NCI-H1105 (cell line): ENCODE results near the gene LRRC4C.
A peak's percentile ranks its signal among the peaks of the same experiment; 100 is the strongest.
"Not testable (repeated sequence)": the region's sequence is repeated elsewhere in the genome, so short reads cannot be mapped to it uniquely, and the experiment has no call there.

ENCODE experiments used
- DNase-seq: peaks from one replicate; lab custom pipeline; 2025; lab: John Stamatoyannopoulos, UW

The LRRC4C gene

DNA sequence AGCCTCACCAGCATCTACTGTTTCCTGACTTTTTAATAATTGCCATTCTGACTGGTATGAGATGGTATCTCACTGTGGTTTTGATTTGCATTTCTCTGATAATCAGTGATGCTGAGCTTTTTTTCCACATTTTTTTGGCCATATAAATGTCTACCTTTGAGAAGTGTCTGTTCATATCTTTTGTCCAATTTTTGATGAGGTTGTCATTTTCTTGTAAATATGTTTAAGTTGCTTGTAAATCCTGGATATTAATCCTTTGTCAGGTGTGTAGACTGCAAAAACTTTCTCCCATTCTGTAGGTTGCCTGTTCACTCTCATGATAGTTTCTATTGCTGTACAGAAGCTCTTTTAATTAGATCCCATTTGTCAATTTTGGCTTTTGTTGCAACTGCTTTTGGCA, 439.8 kb downstream of the LRRC4C start:
- not testable (repeated sequence) for DNase-seq

DNA sequence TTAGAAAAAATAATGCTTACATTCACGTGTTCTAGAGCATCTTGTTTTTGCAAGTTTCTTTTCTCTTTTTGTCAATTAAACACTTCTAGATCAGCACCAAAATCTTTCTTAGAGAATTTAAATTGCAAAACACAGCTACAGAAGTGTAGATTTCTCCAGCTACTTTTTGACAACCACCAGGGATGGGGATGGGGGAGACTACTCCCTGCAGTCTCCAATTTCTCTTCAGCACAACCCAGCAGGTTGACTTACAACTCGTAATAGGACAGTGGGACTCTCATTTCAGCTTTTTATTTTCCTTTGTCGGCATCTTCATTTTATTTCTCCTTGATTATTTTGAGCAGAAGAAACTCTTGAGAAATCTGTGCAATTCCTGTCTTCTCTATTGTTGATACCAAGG, 441.2 kb downstream of the LRRC4C start:
- DNase-seq, result no peak

DNA sequence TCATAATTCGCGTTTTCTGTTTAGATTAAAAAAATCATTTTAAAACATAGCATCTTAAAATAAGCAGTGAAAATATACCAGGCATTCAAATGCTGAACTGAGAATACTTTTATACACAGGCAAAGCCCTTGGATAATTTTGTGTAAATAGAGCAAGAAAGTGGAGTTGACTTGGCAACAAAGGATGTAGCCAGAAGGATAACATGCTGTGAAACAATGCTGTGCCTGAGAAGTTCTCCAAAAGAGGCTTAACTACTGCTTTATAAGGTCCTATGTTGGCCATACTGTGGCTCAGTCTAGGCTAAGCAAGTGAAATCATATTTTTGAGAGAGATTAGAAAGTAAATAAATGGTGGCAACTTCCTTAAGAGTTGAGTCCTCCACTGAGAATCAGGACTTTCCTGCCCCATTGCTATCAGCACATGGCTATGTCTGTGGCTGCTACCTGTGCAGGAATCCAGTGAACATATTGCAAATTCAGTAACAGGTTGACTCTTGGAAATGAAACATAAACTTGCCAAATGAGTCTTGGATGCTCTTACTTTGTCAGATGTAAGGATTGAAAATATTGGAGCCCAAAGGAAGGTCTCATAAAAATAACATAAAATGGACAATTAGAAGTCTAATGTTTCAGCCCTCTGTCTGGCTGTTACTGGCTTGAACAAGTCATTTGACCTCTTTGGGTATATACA, 448.9 kb downstream of the LRRC4C start:
- DNase-seq, result no peak

DNA sequence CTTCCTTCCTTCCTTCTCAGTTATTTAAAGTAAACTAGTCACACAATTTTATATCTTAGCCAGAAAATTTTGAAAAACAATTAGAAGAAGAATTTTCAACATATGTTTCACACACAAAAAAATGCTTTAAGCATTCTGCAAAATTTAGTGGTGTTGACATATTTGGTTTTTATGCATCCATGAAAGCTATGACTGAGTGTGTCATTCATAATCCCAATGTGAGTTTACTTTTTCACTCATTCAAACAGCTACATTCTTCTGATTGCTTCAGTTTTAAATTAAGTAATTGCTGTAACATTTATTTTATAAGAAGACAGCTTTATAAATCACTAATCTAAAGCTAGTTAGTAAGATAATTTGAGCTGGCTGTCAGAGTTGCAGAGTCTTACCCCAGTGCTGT, 453.5 kb downstream of the LRRC4C start:
- no peak for DNase-seq

DNA sequence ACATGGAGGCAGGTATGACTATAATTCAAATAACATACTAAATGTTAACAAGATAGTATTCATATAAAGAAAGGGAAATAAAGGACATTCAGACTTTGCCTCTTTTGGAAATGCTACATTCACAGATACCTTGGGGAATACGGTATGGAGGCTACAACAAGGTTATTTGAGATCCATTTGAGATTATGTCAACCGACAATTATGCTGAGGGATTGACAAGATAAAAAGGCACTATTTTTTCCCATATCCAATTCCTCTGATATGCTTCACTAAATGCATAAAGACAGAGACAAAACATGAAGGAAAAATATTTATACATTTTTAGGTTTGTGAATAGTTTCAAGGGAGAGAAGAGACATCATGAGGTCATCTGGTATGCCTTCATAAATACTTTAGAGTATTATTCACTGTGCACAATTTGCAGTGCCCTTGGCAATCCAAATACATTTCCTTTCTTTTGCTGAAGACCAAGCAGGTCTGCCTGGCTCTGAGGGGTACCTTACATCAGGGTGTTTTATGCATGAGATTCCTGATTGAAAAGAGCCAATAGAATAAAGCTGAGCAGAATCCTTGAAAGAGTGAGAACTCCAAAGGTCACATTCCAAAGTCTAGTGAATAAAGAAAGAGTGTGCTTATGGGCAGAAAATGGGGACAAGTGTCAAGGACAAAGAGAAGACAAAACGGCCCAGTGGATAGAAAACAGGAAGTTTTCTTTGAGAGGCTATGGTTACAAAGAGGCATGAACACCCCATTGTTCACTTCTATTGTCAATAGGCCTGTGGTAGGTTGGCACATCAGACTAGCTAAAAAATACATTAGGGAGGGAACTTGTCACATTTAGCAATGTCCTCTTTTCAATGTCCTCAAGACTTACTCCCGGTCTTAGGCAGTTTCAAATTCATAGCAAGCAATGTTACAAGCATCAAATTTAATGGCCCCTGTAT, 455.8 kb downstream of the LRRC4C start:
- no peak for DNase-seq

DNA sequence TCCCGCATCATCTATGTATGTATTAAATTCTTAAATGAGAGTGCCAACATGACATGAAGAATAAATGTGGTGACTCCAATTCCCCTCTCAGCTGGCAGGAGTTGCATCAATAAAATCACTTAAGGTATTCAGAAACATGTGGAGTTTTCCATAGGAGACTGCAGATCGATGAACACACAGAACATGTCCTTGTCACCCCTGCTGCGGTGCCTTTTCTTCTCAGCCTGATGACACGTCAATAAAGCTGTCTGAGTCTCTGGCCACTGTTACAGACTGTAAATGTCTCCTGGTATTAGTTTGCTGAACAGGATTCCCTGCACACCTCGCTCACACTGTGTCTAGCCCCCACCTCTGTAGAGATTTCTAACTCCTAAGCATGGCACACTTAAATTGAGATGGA, 460.5 kb downstream of the LRRC4C start:
- no peak for DNase-seq

DNA sequence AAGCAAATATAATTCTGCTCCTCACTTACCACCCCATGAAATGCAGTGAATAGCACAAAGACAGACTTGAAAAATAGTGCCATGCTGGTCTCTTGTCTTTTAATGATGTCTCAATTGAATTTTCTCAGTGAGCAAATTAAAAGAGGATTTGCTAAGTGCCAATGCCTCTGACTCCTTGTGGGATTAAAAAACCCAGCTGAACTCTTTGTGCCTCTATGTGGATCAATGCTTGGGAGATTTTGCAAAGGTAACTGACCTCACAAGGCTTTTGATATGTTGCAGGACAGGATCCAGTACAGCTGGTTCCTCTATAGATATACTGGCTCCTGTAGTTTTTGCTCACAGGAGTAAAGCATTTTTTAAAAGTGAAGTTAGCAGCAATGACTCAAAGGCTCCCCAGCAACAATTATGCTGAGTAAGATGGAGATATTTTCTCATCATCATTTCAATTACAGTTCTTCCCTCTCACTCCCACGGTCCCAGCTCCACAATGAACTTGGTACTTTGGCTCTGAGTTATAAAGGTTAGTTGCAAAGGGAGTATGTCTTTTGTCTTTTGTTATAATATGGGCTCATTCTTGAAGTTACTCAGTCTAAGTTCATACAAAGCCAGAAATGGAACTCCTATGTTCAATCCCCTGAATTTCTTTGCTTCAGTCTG, 471.5 kb downstream of the LRRC4C start:
- no peak for DNase-seq

DNA sequence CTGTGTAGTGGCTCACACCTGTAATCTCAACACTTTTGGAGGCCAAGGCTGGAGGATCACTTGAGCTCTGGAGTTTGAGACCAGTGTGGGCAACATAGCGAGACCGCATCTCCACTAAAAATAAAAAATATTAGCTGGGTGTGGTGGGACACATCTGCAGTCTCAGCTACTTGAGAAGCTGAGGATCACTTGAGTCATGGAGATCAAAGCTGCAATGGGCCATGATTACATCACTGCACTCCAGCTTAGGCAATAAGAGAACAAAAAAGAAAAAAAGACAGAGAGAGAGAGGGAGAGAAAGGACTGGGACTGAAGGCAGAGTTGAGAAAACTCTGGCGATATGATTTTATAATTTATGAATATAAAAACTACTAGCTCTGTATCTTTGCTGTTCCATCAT, 473.1 kb downstream of the LRRC4C start:
- DNase-seq, result no peak

DNA sequence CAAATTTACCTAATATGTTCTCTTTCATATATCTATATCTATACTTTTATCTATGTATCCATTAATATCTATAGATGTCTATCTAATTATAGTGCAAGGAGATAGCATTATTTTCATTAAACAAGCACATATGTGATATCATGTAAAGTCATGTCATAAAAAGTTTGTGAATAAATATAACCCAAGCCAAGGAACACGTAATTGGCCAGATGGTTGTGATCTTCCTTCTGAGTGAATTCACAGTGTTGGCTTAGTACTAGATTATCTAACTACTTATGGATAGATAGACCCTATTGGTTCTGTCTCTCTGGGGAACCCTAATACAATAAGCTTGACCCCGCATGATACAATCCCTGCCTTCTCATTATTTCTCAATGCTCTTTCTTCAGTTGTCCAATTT, 484.4 kb downstream of the LRRC4C start:
- no peak for DNase-seq

DNA sequence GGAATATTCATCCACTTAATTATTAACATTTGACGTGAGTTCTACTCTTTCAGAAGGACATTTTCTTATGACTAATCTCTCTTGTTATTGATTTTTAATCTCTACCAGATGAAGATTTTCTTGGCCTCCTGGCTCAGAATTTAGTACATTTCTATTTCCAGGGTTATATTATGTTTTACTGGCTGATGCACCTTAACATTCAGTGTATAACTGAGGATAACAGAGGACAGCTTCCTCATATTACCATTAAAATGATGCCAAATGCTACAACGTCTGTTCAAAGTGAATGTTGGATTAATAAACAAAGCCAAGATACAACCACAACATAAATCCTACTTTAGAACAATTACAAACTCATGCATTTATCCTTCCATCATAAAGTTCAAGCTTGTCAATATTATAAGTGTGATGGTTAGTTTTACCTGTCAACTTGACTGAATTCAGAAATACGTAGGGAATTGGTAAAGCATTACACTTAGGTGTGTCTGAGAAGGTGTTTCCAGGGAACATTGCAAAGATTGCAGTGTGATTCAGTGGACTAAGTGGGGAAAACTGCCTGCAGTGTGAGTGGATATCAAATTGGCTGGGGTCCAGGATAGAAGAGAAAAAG, 485.2 kb downstream of the LRRC4C start:
- no peak for DNase-seq

DNA sequence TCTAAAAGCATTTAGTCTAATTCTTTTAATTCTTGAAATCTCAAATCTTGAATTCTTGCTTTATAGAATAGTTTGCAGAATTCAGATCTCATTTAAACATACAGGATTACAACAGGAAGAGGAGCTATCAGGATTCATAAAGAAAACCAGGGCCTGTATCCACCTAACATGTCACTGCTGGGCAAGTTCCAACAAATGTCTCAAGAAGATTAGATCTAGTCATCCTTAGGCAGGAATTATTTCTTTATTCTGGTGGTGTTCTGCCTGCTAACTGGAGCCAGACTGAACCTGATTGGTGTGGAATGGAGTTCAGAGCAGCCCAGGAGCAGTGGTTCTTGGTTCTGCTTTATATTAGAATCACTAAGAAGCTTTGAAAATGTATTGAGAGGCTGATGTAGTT, 500.7 kb downstream of the LRRC4C start:
- DNase-seq, result no peak

DNA sequence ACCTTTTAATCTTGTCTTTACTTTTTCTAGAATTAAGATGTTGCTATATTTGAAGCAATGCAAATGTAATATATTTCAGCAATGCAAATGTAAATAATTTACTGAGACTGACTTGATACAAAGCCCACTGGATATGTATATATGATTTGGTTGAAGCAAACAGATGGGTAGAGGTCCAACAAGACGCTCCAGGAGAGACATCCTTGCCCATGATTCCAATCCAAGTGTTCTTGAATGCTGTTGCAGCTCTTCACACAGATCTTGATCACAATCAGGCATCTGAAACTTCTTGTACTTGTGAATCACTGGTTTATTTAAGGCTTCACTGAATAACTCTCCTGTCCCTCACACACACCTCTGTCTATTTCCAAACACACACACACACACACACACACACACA, 507.0 kb downstream of the LRRC4C start:
- no peak for DNase-seq

DNA sequence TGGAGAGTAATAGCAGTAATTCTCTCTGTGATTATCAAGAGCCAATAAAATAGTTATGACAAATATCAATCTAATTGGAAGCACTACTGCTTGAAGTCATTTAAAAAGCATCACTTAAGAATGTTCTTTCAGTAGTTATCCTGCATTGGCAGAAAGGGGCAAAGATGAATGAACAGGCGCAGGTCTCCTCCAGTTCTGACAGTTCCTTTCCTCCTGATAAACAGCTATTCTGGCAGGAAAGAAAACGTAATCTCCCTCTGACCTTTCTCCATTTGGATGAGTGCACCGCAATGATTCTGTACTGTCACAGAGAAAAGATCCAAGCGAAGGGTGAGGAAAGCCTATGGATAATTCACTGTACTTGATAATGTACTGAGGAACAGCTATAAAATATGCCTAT, 521.5 kb downstream of the LRRC4C start:
- DNase-seq, result no peak

DNA sequence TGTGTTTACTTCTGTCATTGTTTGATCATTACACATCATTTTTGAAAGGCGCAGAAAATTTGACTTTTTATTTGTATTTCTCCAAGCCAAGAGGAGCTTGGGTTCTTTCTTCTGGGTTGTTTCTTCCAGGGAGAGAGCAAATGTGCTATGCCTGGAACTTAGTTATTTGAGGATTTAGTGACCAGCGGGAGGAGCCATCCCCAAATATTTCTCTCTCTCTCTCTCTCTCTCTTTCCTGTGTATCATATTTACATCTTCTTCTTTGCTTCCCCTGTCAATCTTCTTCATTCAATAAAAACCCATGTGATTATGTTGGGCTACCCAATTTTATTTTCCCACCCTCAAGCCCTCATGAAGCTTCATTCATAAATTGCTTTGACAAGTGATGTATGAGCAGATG, 534.5 kb downstream of the LRRC4C start:
- DNase-seq, result no peak

DNA sequence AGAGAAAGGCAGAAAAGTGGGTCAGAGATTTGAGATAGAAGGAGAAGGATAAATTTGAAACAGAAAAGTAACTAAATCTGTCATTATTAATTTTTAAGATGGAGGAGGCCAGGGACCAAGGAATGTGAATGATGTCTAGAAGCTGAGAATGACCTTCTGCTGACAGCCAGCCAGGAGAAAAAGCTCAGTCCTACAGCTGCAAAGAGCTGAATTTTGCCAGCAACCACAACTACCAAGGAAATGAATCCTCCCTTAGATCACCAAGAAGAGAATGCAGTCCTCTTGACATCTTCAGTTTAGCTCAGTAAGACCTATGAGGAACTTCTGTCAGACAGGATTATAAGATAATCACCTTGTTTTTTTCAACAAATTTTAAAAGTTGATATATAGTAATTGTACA, 538.2 kb downstream of the LRRC4C start:
- DNase-seq, result no peak

DNA sequence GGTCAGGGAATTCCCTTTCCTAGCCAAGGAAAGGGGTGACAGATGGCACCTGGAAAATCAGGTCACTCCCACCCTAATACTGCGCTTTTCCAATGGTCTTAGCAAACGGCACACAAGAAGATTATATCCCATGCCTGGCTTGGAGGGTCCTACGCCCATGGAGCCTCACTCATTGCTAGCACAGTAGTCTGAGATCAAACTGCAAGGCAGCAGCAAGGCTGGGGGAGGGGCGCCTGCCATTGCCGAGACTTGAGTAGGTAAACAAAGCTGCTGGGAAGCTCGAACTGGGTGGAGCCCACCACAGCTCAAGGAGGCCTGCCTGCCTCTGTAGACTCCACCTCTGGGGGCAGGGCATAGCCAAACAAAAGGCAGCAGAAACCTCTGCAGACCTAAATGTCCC, 548.7 kb downstream of the LRRC4C start:
- not testable (repeated sequence) for DNase-seq

DNA sequence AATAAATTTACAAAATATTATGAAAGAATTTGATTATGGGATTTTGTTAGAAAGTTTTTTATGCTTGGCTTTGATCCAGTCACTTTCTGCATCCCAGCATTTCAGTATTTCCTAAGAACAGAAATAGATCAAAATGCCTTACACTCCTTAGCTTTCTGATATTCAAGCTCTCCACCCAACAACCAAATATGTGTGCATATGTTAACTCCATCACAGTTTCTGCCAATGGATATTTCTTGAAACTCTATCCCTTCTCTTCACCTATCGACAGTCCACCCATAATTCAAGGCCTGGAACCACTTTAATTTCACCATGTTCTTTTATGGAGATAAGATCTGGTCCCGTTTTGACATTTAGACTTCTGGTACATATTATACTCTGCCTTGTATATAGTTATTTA, 565.0 kb downstream of the LRRC4C start:
- DNase-seq, result no peak

DNA sequence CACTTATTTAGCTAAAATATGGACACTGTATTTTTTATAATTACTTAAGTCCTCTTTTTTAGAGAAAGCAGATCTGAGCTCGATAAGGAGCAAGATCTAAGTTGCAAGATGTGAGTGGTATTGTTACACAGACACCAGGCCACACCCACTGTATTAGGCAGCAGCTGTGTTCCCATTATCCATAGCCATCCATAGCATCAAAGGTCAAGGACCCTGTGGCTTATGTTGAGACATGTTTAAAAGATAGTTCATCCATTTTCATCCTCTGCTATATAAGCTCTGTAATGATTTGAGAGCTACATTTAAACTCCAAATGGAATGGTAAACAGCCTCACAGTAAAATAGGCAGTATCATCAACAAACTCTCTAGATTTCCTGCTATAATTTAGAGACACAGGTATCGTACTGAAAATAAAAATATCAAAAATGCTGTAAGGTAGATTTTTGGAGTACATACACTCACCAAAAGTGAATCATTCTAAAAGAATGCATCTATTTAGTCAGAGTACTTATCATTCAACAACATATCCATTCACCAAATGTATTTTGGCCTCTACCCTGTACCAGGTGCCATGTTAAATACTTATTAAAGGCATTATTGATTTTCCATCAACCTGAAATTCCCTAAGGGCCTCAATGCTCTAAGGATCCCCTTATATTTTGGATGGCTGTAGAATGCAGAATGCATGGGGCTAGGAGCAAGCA, 574.0 kb downstream of the LRRC4C start:
- DNase-seq, result peak; percentile 79

DNA sequence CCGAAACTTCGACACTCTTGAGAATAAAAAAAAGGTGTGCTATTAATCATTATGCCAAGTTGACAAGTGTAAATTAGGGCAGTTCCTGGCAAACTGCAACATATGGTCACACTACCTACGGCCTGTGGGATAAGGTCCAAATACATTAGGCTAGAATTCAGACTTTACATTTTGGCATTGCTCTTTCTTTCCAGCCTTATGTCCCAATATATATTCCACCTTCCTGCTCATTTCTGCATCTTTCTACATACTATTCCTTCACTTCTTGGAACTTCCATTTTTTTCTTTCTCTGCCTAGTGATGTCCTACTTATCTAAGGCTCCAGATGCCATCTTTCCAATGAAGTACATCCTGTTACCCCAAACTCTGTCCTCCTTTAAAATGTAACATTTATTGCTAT, 577.2 kb downstream of the LRRC4C start:
- DNase-seq, result no peak

DNA sequence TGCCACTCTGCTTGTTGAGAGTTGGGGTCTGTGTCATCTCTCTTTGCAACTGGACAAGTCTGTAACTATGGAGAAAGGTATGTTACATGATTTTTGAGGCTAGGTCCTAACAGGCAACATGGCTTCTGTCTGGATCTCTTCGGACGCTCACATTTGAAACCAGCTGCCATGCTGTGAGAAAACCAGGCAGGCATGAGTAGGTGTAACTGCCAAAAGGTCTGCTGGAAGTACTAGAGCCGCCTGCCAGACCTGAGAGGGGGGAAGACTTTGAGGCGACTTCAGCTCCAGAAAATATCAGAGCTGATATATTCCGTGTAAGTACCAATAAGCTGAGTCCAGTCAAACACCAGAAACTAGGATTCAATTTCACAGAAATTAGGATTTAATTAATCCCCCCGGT, 579.5 kb downstream of the LRRC4C start:
- DNase-seq, result no peak

DNA sequence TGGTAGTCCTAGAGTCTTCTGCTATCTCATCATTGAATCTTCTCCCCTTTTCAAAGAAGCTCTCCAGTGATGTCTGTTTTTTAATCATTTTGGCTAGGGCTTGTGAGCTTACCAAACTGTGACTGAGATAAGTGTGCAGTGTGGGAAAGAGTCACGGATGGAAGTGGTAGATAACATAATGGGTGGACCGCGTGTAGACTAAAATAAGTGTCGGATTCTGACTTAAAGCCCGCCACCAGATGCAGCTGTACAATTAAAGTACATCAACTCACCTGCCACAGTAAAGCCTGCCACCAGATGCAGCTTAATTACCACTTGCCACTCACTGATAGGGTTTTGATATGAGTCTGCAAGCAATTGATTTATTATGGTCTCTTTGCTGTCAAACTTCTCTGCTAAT, 581.5 kb downstream of the LRRC4C start:
- DNase-seq, result peak; percentile 31

DNA sequence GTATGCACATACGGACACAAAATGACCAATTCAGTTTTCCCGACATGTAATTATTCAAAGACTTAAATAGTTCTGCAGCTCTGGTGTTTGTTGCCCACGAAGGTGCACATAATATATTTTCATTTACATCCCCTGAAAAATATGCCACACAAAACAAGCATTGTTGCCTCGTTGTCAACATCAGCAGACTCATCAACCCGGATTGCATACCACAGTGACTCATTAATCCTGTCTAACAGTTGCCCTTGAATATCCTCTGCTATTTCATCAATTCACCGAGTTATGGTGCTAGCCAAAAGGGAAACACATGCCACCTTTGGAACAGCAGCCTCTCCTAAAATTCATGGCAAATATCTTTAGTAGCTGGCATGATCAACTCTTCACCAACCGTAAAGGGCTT, 582.2 kb downstream of the LRRC4C start:
- no peak for DNase-seq
